Measurements from ENCODE around the gene IGF1R. TPM values are rescaled to one million over a fixed set of nuclear protein-coding genes. Genes with fewer than 3 reads are reported as not detected.

The IGF1R gene
- total and polyA plus RNA-seq, 2 donors (not counting 3 experiments of a cell fraction or from before 2014, with no cell fraction given): 16.1 to 59.1 TPM

DNA sequence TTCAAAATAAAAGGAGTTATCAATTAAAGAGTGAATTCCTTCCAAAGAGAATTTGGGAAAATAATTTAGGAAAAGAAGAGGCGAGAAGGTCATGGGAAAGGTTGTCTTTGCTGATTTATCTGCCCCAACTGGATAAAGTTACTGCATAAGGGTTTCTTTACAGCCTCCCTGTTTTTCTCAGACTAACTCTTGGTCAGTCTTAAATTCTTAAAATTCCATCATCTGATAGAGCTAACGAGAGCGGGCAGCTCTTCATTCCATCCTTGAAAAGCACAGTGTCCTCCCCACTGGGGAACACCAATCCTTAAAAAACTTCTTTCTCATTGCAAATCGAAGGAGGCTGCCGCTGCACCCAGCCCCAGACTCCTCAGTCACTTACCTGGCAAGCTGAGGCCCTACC is 252.0 kb downstream of the IGF1R start:
- Histone ChIP-seq H4K20me1 (replicated peaks; ENCODE audit: control insufficient read depth, extremely low read depth, insufficient read depth, low read length) (no peaks in the 10 kb centered on the region), H3K9ac (replicated peaks; ENCODE audit: extremely low read depth, insufficient read depth, low read length) (no peak overlapping the region), H3K27ac (ENCODE audit: insufficient read depth, low read depth, low read length) (no peak overlapping the region), H2AFZ (ENCODE audit: low read depth, low read length) (no peak overlapping the region), H3K27me3 (ENCODE audit: control insufficient read depth in 2 of 2, insufficient read depth in 2 of 2, low read length in 2 of 2) (no peaks in the 10 kb centered on the region), H3K9me1 (replicated peaks; ENCODE audit: control insufficient read depth, extremely low read depth, insufficient read depth, low read length) (no peaks in the 10 kb centered on the region), H3K4me3 (replicated peaks in 1 of 3; ENCODE audit: insufficient read depth in 1 of 3, low read depth in 1 of 3, low read length in 3 of 3) (no peak overlapping the region), H3K36me3 (ENCODE audit: control insufficient read depth in 2 of 2, extremely low read depth in 1 of 2, insufficient read depth in 2 of 2, low read length in 2 of 2) (peaks cover 0 to 7% of the 10 kb centered on the region in 2 experiments), H3K4me1 (ENCODE audit: control insufficient read depth, extremely low read depth, insufficient read depth, low read length) (peaks cover 45% of the 10 kb centered on the region), H3K79me2 (ENCODE audit: control insufficient read depth, insufficient read depth, low read length) (no peaks in the 10 kb centered on the region), H3K9me3 (replicated peaks; ENCODE audit: control insufficient read depth, insufficient read depth, low read length) (no peaks in the 10 kb centered on the region), H3K4me2 (ENCODE audit: insufficient read depth, low read length) (no peak overlapping the region)
- BruUV-seq (replicated peaks): no TSS peak
- TF ChIP-seq POLR2A (IDR thresholded peaks at IDR 0.05; ENCODE audit: low read depth, low read length): no peak
- TF ChIP-seq, protein P1, sequence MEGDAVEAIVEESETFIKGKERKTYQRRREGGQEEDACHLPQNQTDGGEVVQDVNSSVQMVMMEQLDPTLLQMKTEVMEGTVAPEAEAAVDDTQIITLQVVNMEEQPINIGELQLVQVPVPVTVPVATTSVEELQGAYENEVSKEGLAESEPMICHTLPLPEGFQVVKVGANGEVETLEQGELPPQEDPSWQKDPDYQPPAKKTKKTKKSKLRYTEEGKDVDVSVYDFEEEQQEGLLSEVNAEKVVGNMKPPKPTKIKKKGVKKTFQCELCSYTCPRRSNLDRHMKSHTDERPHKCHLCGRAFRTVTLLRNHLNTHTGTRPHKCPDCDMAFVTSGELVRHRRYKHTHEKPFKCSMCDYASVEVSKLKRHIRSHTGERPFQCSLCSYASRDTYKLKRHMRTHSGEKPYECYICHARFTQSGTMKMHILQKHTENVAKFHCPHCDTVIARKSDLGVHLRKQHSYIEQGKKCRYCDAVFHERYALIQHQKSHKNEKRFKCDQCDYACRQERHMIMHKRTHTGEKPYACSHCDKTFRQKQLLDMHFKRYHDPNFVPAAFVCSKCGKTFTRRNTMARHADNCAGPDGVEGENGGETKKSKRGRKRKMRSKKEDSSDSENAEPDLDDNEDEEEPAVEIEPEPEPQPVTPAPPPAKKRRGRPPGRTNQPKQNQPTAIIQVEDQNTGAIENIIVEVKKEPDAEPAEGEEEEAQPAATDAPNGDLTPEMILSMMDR (IDR thresholded peaks at IDR 0.05; ENCODE audit: extremely low read depth in 1 of 2, insufficient read depth in 1 of 2, low read depth in 1 of 2, low read length in 2 of 2): no peak
- TF ChIP-seq MAX (IDR thresholded peaks at IDR 0.05; ENCODE audit: insufficient read depth, insufficient read length): no peak
- TF ChIP-seq FOS (IDR thresholded peaks at IDR 0.05; ENCODE audit: borderline replicate concordance, insufficient read depth, low read length): no peak
- TF ChIP-seq GATA2 (IDR thresholded peaks at IDR 0.05; ENCODE audit: insufficient read depth, insufficient read length, low read depth, low read length): no peak
- TF ChIP-seq JUN (IDR thresholded peaks at IDR 0.05; ENCODE audit: borderline replicate concordance, insufficient read depth, insufficient read length, low read depth): no peak
- no peak for TF ChIP-seq EZH2 (IDR thresholded peaks at IDR 0.05; ENCODE audit: borderline replicate concordance, low read depth, low read length, severe bottlenecking)
- no peak for TF ChIP-seq MYC (IDR thresholded peaks at IDR 0.05; ENCODE audit: low read depth, low read length)
- no peak for TF ChIP-seq POLR2AphosphoS5 (IDR thresholded peaks at IDR 0.05; ENCODE audit: insufficient read depth, low read depth, low read length)
- intact Hi-C loops (cut with micrococcal nuclease) (no loop called here), dilution Hi-C loops (cut with MboI; ENCODE audit: extremely low pct_ligation_motif_present, low sequenced_read_pairs) (no loop called here)
- DNase-seq (ENCODE audit: low read depth, low spot score) (no peak), FAIRE-seq (no peak)
- ChIA-PET POLR2A (no interaction called here), CTCF (no interaction called here)
